Activated T-cell treated with anti-CD3 and anti-CD28 coated beads, Interleukin-2, amount 50 U/mL, for 72 hours (primary cell): ENCODE data around the gene TBL1XR1. TPM values are rescaled to one million over a fixed set of nuclear protein-coding genes. Genes with fewer than 3 reads are reported as not detected.
"Not testable (repeated sequence)": the region's sequence is repeated elsewhere in the genome, so short reads cannot be mapped to it uniquely, and the experiment has no call there.

Experiments used
- ATAC-seq, 2 donors: fragments of 150-1000 bp; cut with Tn5 transposase; replicated peaks in 1 of 2; 2 replicates each; pipeline ENCODE4 v1.10.0; 2021; ENCODE audit warnings: moderate library complexity in 2 of 2, mild to moderate bottlenecking in 1 of 2
- DNase-seq, 2 donors: peaks; one replicate each; pipeline ENCODE4 v3.0.0; 2021 to 2022; ENCODE audit warnings: mixed read lengths in 1 of 2
- H3K27ac Mint-ChIP-seq: one replicate; pipeline ENCODE4 v1.8.0; 2022; ENCODE audit warnings: mild to moderate bottlenecking, moderate library complexity, mixed read lengths
- H3K27me3 Mint-ChIP-seq: one replicate; pipeline ENCODE4 v1.8.0; 2022; ENCODE audit warnings: low read depth, mixed read lengths
- H3K36me3 Mint-ChIP-seq, 2 donors: one replicate each; pipeline ENCODE4 v1.8.0; 2022; ENCODE audit warnings: mixed read lengths in 2 of 2, mild to moderate bottlenecking in 1 of 2; ENCODE audit not compliant: insufficient read depth in 2 of 2
- H3K4me1 Mint-ChIP-seq: one replicate; pipeline ENCODE4 v1.8.0; 2022; ENCODE audit warnings: low read depth, mixed read lengths
- H3K4me3 Mint-ChIP-seq, 2 donors: one replicate each; pipeline ENCODE4 v1.8.0; 2022; ENCODE audit warnings: mild to moderate bottlenecking in 2 of 2, mixed read lengths in 2 of 2, moderate library complexity in 2 of 2
- H3K9me3 Mint-ChIP-seq, 2 donors: one replicate each; pipeline ENCODE4 v1.8.0; 2022; ENCODE audit warnings: mixed read lengths in 2 of 2
- total RNA-seq, 2 donors: library from RNA; stranded (reverse); gene quantifications; one replicate each; pipeline ENCODE4 v1.2.3, GENCODE V29; 2022

The TBL1XR1 gene
- total RNA-seq, 2 donors from 2014 or later: 179 to 240 TPM

DNA sequence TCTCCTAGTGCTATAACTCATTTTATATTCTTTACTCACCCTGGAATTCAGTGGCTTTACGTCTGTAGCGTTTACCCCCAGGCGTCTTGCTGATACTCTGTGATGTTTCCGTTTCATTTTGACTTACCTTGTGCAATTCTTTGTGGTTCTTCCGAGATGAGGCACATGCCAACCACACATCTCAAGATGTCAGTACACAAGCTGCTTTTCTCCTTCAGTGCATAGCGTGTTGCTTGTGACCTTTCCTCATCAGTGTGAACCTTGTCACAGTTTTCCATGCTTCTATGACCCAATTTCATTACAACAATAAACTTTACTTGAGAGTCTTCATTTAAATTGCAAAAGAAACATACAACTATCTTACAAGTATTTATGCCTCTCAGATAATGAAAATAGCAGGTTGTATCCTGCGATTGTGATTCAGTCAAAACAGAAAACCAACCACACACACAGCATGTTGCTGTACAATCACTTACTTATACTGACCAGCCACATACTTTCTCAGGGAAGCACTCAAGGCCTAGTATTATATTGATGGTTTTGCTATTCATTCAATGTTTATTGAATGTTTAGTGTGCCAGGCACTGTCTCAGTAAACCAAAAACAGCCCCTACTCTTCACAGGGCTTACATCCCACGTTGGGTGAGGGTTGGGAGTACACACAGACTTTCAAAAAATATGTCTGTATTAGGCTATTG, 4.6 kb upstream of the TBL1XR1 start:
- Mint-ChIP-seq H3K36me3 (peaks cover 0 to 1% of the 10 kb centered on the region in 2 donors), H3K4me3 (peak overlapping the region; percentile 36 to 60), H3K27me3 (no peaks in the 10 kb centered on the region), H3K4me1 (peaks cover 50% of the 10 kb centered on the region), H3K9me3 (no peaks in the 10 kb centered on the region), H3K27ac (peak overlapping the region; percentile 16)
- DNase-seq: peak; percentile 64 to 73
- peak; percentile 72 to 78 for ATAC-seq

DNA sequence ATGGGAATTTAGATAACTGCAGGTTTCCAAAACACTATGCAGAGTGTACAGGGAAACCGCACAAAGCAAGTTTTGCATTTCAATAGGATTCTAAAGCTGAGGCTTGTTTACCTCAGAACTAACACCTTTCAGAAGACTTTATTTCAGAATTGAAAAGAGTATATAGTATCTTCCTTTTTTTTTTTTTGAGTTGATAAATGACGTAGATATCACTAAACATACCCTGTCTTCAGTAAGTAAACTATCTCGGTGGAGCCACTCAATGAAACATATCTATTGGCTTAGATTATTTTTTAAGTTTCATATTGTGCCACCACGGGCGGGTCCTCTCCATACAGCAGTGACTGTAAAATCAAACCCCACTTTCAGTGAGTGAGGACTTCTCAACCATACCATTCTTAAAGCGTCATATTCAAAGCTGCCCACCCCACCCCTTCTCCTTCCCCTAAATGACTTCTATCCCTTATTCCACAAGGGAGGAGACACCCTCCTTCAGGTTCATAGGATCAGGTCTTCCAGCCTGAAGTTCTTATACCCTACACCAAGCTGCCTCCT, 2.0 kb upstream of the TBL1XR1 start:
- peaks cover 45% of the 10 kb centered on the region for H3K4me1 Mint-ChIP-seq

DNA sequence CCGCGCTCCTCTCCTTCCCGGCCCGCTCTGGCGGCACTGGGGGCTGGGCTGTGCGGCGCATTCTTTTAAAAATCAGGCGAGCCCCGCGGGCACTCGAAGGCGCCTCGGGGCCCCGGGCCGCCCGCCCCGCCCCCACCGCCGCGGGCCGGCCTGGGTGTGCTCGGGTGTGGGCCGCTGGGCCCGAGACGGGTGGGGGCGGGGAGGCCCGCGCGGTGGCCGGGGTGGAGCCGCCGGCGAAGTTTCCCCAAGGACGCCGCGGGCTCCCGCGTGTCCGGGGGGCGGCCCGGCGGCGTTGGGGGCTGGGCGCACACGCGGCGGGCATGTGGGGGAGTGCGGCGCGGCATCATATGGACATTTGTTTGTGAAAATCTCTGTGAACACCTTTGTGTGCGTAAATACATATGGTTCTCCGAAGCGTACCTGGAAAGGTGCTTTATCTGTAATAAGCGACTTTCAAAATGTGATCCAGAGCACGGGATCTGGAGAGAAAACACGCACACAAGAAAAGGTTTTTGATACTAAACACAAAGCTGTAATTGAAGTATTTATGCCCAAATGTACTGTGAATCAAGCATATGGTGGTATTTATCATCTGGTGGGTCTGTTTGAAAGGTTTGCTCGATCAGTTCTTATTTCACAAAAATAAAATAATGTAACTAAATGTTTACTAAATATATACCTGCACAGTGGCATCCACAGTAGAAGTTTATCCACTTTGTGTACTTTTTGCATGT, 612 bp upstream of the TBL1XR1 start:
- H3K9me3 Mint-ChIP-seq: no peaks in the 10 kb centered on the region
- peaks cover 12 to 13% of the 10 kb centered on the region in 2 donors for H3K36me3 Mint-ChIP-seq
- ATAC-seq: peak; percentile 43 to 53
- H3K27me3 Mint-ChIP-seq: no peaks in the 10 kb centered on the region
- DNase-seq: peak in 1 of 2 donors; percentile 74
- peak overlapping the region; percentile 84 for H3K27ac Mint-ChIP-seq
- H3K4me3 Mint-ChIP-seq: peak overlapping the region; percentile 75 to 76
- H3K4me1 Mint-ChIP-seq: peaks cover 54% of the 10 kb centered on the region

More for the DNA sequence above, 2.0 kb upstream of the TBL1XR1 start:
- Mint-ChIP-seq H3K4me3 (peak overlapping the region; percentile 75 to 76), H3K27me3 (no peaks in the 10 kb centered on the region), H3K27ac (peak overlapping the region; percentile 63), H3K36me3 (peaks cover 8 to 10% of the 10 kb centered on the region in 2 donors), H3K9me3 (no peaks in the 10 kb centered on the region)
- DNase-seq (peak; percentile 15 to 18), ATAC-seq (no peak)

DNA sequence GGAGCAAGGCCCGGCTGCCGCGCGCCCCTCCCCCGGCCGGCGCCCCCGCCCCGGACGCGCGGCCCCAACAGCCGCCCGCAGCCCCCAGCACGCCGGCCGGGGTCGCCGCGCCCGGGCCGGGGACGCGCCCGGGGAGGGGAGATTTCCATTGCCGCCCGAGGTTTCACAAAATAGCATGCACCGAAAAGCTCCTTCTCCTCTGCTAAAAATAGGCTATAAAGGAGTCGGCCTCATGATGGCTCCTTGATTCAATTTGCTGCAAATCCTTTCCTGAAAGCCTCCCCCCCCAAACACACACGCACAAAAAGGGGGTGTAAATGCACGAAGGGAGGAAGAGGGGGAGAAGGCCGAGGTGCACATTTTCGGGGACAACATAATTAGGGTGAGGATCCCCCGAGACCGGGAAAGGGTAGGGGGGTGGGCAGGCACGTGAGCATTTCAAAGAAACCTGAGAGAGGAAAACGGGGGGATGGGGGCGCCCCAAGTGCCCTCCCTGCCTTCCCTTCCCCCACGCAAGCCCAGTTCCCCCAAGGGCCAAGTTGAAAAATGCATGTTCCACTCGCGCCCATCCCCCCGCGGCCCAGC, 734 bp downstream of the TBL1XR1 start:
- H3K27ac Mint-ChIP-seq: peak overlapping the region; percentile 99
- ATAC-seq: no peak
- H3K4me1 Mint-ChIP-seq: peaks cover 56% of the 10 kb centered on the region
- H3K27me3 Mint-ChIP-seq: no peaks in the 10 kb centered on the region
- DNase-seq: peak in 1 of 2 donors; percentile 45
- peaks cover 12 to 19% of the 10 kb centered on the region in 2 donors for H3K36me3 Mint-ChIP-seq
- H3K4me3 Mint-ChIP-seq: peak overlapping the region; percentile 96 to 99
- H3K9me3 Mint-ChIP-seq: no peaks in the 10 kb centered on the region

DNA sequence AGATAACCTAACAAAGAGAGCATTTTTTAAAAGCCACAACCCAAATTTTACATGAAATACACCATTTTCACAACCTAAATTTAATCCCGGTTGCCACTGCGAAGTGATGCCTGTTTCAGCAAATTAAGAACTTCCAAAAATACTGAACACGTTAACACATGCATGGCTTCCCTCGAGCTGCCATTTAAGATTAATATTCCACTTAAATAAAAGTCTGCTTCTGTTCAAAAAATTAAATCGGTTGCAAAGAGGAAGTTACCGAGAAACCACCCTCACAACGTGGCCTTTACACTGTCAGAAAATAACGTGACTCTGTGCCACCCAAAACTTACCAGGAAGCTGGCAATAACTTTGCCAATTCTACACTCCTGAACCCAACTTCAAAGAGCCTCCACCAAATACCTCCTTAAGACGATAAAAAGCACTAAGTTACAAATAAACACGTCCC, 1.2 kb downstream of the TBL1XR1 start:
- Mint-ChIP-seq H3K36me3 (peaks cover 12 to 22% of the 10 kb centered on the region in 2 donors), H3K9me3 (no peaks in the 10 kb centered on the region), H3K4me3 (peak overlapping the region; percentile 96 to 99), H3K27ac (peak overlapping the region; percentile 99), H3K27me3 (no peaks in the 10 kb centered on the region), H3K4me1 (peaks cover 58% of the 10 kb centered on the region)
- ATAC-seq (no peak), DNase-seq (peak in 1 of 2 donors; percentile 21)

DNA sequence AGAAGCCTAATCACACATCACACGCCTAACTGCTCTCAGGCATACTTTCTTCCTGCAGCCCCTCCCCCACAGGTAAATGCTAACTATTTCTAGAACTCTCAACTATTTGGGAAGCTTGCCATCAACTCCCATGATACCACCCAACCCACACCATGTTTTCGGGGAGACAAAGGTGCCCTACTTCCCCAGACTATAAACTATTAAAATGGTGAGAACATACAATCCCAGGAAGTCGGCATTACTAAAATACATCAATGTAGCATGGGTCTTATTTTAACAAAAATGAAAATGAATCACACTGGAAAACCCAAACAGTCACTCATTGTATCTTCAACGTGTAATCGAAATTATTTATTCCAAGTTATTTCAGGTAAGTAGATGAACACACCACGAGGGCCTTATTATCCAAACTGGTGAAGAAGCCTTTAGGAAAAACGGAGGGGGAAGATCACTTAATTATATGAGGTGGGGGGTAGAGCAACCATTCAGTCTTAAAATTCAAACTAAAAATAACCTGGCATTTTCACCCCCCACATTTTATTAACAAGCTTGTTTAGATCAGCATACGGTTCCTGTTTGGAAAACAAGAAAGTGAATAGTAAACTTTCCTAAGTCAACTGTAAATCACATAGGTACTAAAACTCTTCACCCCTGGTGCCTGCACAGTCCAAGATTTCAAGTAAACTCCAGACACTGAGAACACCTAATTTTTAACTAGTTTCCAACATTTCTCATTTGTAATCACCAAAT, 1.9 kb downstream of the TBL1XR1 start:
- no peaks in the 10 kb centered on the region for H3K27me3 Mint-ChIP-seq
- no peak for ATAC-seq
- H3K27ac Mint-ChIP-seq: peak overlapping the region; percentile 99
- H3K36me3 Mint-ChIP-seq: peaks cover 12 to 22% of the 10 kb centered on the region in 2 donors
- peaks cover 58% of the 10 kb centered on the region for H3K4me1 Mint-ChIP-seq
- peak in 1 of 2 donors; percentile 19 for DNase-seq
- no peaks in the 10 kb centered on the region for H3K9me3 Mint-ChIP-seq
- peak overlapping the region; percentile 96 to 99 for H3K4me3 Mint-ChIP-seq

DNA sequence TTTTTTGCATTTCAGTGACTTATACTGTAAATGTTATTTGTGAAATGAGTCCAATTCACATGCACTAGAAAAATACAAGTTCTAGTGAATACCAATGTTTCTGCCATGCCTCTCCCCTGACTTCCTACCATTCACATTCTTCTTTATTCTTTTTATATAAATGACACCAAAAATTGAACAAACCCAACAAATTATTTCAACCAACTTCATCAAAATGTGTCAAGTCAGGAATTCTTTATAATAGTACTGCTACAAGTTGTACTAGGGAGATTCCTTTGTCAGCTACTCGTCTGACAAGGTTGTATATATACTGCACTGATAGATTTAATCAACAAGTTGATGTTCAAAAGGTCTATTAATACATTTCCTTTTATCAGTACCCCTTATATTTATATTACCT, 3.0 kb downstream of the TBL1XR1 start:
- Mint-ChIP-seq H3K36me3 (peaks cover 12 to 22% of the 10 kb centered on the region in 2 donors), H3K27me3 (no peaks in the 10 kb centered on the region), H3K4me3 (peak overlapping the region; percentile 96 to 99), H3K27ac (peak overlapping the region; percentile 99), H3K4me1 (peaks cover 51% of the 10 kb centered on the region), H3K9me3 (no peaks in the 10 kb centered on the region)
- ATAC-seq (no peak), DNase-seq (no peak)

DNA sequence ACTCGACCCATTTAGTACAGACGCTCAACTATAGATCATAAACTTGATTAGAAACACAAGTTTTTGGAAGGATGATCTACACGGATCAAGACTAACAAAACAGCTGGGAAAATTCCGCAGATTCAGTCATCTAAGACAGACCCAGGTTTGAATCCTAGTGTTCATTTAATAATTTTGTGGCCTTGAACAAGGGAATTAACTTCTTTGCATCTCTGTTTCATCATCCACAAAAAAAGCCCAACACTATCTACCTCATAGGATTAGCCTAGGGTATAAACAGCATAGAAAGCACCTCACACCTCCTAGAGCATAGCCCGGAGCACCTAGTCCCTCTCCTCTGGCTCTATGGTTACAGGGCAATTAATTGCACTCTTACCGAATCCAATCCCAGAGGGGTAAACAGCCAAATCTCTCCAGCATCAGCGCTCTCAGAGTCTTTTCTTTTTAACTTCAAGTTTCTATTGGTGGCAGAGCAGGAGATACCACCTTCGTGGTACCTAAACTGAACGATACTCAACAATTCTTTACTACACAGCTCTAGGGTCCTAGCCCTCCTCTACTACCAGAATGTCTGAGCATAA, 3.5 kb downstream of the TBL1XR1 start:
- Mint-ChIP-seq H3K4me1 (peaks cover 47% of the 10 kb centered on the region), H3K9me3 (no peaks in the 10 kb centered on the region), H3K27ac (peak overlapping the region; percentile 99), H3K36me3 (peaks cover 12 to 22% of the 10 kb centered on the region in 2 donors), H3K27me3 (no peaks in the 10 kb centered on the region), H3K4me3 (peak overlapping the region; percentile 96 to 99)
- DNase-seq: no peak
- ATAC-seq: no peak

DNA sequence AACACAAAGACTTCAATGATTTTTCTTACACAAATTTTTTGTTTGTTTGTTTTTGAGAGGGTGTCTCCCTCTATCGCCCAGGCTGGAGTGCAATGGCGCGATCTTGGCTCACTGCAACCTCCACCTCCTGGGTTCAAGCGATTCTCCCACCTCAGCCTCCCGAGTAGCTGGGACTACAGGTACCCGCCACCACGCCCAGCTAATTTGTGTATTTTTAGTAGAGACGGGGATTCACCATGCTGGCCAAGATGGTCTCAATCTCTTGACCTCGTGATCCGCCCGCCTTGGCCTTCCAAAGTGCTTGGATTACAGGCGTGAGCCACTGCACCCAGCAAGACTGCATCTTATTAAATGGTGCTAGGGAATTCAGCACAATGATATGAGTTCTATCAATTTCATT, 4.0 kb downstream of the TBL1XR1 start:
- H3K36me3 Mint-ChIP-seq: peaks cover 12 to 22% of the 10 kb centered on the region in 2 donors
- not testable (repeated sequence) for DNase-seq, H3K9me3 Mint-ChIP-seq, ATAC-seq, H3K27me3 Mint-ChIP-seq
- H3K4me3 Mint-ChIP-seq: peak overlapping the region; percentile 96 to 99
- H3K4me1 Mint-ChIP-seq: peaks cover 49% of the 10 kb centered on the region
- peak overlapping the region; percentile 99 for H3K27ac Mint-ChIP-seq

DNA sequence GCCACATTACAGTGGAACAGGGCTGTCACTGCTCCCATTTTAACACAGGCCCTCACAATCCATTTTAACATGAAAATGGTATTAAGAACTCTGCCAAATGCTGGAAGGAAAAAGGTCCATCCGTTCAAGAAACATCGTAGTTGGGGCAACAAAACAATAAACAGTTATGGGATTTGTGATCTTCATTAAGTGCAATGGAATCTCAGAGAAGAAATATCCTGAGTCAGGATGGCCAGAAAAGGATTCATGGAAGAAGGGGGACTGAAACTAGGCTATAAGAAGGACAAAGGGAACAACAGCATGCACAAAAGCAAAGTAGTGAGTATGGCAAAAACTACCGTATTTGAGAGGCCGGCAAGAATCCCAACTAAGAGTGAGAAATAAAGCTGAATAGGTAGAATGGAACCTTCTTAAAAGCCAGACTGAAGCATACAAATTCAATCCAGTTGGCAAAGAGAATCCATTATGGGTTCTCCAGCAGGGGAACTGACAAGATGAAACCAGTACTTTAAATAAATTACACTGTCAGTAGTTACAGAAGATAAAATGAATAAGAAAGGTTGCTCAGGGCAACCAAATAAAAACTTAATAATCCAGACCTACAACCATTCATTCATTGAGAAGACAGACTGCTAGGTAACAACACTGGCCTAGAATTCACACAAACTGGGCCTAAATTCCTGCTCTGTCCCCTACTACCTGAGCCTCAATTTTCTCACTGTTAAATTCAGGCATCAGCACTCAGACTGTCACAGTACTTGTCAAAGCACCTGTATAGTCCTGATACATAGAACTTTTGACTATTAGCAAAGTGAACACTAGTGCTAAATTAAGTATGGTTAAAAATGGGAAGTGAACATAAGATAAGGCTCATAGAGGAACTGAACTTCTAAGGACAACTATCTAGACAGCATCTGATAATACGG, 6.3 kb downstream of the TBL1XR1 start:
- DNase-seq (no peak), ATAC-seq (no peak)
- Mint-ChIP-seq H3K27me3 (no peaks in the 10 kb centered on the region), H3K4me1 (peaks cover 67% of the 10 kb centered on the region), H3K27ac (no peak overlapping the region), H3K36me3 (peaks cover 7 to 18% of the 10 kb centered on the region in 2 donors), H3K9me3 (no peaks in the 10 kb centered on the region), H3K4me3 (peak overlapping the region; percentile 42 to 57)

DNA sequence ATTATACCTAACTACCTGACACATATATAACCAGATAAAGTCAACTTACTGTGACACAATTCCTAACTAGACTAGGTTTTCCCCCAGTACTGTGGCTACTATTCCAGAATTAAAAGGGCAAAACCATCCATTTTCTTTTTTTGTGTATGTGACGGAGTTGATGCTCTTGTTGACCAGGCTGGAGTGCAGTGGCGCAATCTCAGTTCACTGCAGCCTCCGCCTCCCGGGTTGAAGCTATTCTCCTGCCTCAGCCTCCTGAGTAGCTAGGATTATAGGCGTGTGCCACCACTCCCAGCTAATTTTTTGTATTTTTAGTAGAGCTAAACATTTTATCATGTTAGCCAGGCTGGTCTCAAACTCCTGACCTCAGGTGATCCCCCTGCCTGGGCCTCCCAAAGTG, 7.1 kb downstream of the TBL1XR1 start:
- not testable (repeated sequence) for H3K9me3 Mint-ChIP-seq, DNase-seq, H3K27ac Mint-ChIP-seq, ATAC-seq, H3K4me3 Mint-ChIP-seq, H3K27me3 Mint-ChIP-seq
- peaks cover 2 to 15% of the 10 kb centered on the region in 2 donors for H3K36me3 Mint-ChIP-seq
- peaks cover 72% of the 10 kb centered on the region for H3K4me1 Mint-ChIP-seq
